HG02884 (cell line): ENCODE results near the gene DRC1.
A peak's percentile ranks its signal among the peaks of the same experiment; 100 is the strongest.

Experiments
- ATAC-seq: cut with Tn5 transposase; IDR thresholded peaks from one replicate; pipeline ENCODE4 v1.9.1; 2021; ENCODE audit warnings: mild to moderate bottlenecking, moderate library complexity; ENCODE audit not compliant: unreplicated experiment

The DRC1 gene

GRCh38 chr2:26396734-26397298, 4.9 kb upstream of the DRC1 start:
- no peak for ATAC-seq

- ATAC-seq, result no peak
Observed at GRCh38 chr2:26399771-26400376, 1.8 kb upstream of the DRC1 start.

GRCh38 chr2:26400723-26401122, 997 bp upstream of the DRC1 start:
- no peak for ATAC-seq

- ATAC-seq, result no peak
Observed at GRCh38 chr2:26407526-26407925, 5.8 kb downstream of the DRC1 start.

- no peak for ATAC-seq
Observed at GRCh38 chr2:26409785-26410184, 8.1 kb downstream of the DRC1 start.

- no peak for ATAC-seq
Observed at GRCh38 chr2:26410764-26411243, 9.1 kb downstream of the DRC1 start.

GRCh38 chr2:26411419-26411818, 9.7 kb downstream of the DRC1 start:
- no peak for ATAC-seq

- ATAC-seq, result peak; percentile 55
Observed at GRCh38 chr2:26412091-26412673, 10.5 kb downstream of the DRC1 start.

- no peak for ATAC-seq
Observed at GRCh38 chr2:26414311-26414710, 12.6 kb downstream of the DRC1 start.

- ATAC-seq, result no peak
Observed at GRCh38 chr2:26421961-26422360, 20.2 kb downstream of the DRC1 start.

- ATAC-seq, result no peak
Observed at GRCh38 chr2:26422947-26423629, 21.4 kb downstream of the DRC1 start.

- no peak for ATAC-seq
Observed at GRCh38 chr2:26423750-26424149, 22.0 kb downstream of the DRC1 start.

- ATAC-seq, result no peak
Observed at GRCh38 chr2:26424221-26424620, 22.5 kb downstream of the DRC1 start.

- ATAC-seq, result no peak
Observed at GRCh38 chr2:26428846-26429245, 27.1 kb downstream of the DRC1 start.

- ATAC-seq, result no peak
Observed at GRCh38 chr2:26429779-26430578, 28.3 kb downstream of the DRC1 start.

- ATAC-seq, result no peak
Observed at GRCh38 chr2:26430826-26431225, 29.1 kb downstream of the DRC1 start.

GRCh38 chr2:26432363-26432762, 30.6 kb downstream of the DRC1 start:
- no peak for ATAC-seq

- ATAC-seq, result no peak
Observed at GRCh38 chr2:26432859-26433258, 31.1 kb downstream of the DRC1 start.

GRCh38 chr2:26435106-26435505, 33.4 kb downstream of the DRC1 start:
- no peak for ATAC-seq

GRCh38 chr2:26438526-26438925, 36.8 kb downstream of the DRC1 start:
- no peak for ATAC-seq

GRCh38 chr2:26438926-26439325, 37.2 kb downstream of the DRC1 start:
- ATAC-seq, result no peak
